Measurements from ENCODE around the gene IL1RAPL1.

DNA sequence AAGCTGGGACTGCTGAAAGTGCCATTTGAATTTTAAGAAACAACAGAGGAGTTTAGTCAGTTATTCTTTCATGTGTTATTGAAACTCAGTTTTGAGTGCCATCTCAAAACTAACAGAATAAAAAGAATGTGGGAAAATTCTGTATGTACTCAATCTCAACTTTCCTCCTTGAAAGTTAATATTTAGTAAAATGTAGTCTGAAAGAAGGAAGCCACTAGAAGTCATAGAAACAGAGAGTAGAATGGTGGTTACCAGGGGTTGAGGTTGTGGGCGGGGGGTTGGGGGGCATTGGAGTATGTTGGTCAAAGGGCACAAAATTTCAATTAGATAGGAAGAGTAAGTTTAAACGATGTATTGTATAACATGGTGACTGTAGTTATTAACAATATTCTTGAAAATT, 999.9 kb downstream of the IL1RAPL1 start:
- TF ChIP-seq CTCF (IDR thresholded peaks at IDR 0.05) (no peak), POLR2A (IDR thresholded peaks at IDR 0.05) (no peak)

Measured in thyroid gland (tissue), 4 donors.